Mucosa of rectum (tissue), 2 donors: ENCODE data around the gene BTG2.

ENCODE experiments used
- H3K27ac ChIP-seq, 2 donors: one replicate each; pipeline ENCODE4 v1.7.0; 2013; ENCODE audit warnings: inconsistent platforms in 2 of 2, low read depth in 2 of 2, low read length in 2 of 2
- H3K27me3 ChIP-seq, 2 donors: one replicate each; pipeline ENCODE4 v1.7.0; 2013; ENCODE audit warnings: low read length in 2 of 2; ENCODE audit not compliant: control insufficient read depth in 2 of 2, insufficient read depth in 2 of 2
- H3K36me3 ChIP-seq, 2 donors: one replicate each; pipeline ENCODE4 v1.7.0; 2013; ENCODE audit warnings: low read length in 2 of 2; ENCODE audit not compliant: control insufficient read depth in 2 of 2, insufficient read depth in 2 of 2
- H3K4me1 ChIP-seq, 2 donors: one replicate each; pipeline ENCODE4 v1.7.0; 2013; ENCODE audit warnings: low read length in 2 of 2, mild to moderate bottlenecking in 1 of 2; ENCODE audit not compliant: control insufficient read depth in 2 of 2, insufficient read depth in 2 of 2
- H3K4me3 ChIP-seq, 2 donors: one replicate each; pipeline ENCODE4 v1.7.0; 2013; ENCODE audit warnings: low read length in 2 of 2
- H3K9ac ChIP-seq, 2 donors: one replicate each; pipeline ENCODE4 v1.7.0; 2013; ENCODE audit warnings: low read length in 2 of 2, low read depth in 1 of 2, mild to moderate bottlenecking in 1 of 2
- H3K9me3 ChIP-seq, 2 donors: one replicate each; pipeline ENCODE4 v1.7.0; 2013; ENCODE audit warnings: low read length in 2 of 2; ENCODE audit not compliant: control insufficient read depth in 2 of 2
- donor health status: healthy.
- donor health status: Normal muscosa, but diverticular disease.

Gene BTG2

GRCh38 chr1:203325418-203326091, 20.2 kb downstream of the BTG2 start:
- Histone ChIP-seq H3K36me3 (no peaks in the 10 kb centered on the region), H3K27me3 (no peaks in the 10 kb centered on the region), H3K4me3 (peak overlapping the region; percentile 18 to 39), H3K27ac (peak overlapping the region; percentile 93 to 99), H3K9ac (peak overlapping the region; percentile 52 to 59), H3K4me1 (peaks cover 75 to 86% of the 10 kb centered on the region in 2 donors), H3K9me3 (no peaks in the 10 kb centered on the region)

GRCh38 chr1:203326830-203327683, 21.7 kb downstream of the BTG2 start:
- Histone ChIP-seq H3K36me3 (no peaks in the 10 kb centered on the region), H3K27ac (peak overlapping the region; percentile 93 to 99), H3K4me3 (peak overlapping the region; percentile 59 to 73), H3K9me3 (no peaks in the 10 kb centered on the region), H3K9ac (peak overlapping the region; percentile 84 to 87), H3K4me1 (peaks cover 60 to 71% of the 10 kb centered on the region in 2 donors), H3K27me3 (no peaks in the 10 kb centered on the region)

GRCh38 chr1:203327684-203328457, 22.6 kb downstream of the BTG2 start:
- Histone ChIP-seq H3K36me3 (no peaks in the 10 kb centered on the region), H3K27me3 (no peaks in the 10 kb centered on the region), H3K27ac (peak overlapping the region; percentile 93 to 99), H3K4me1 (peaks cover 52 to 63% of the 10 kb centered on the region in 2 donors), H3K9me3 (no peaks in the 10 kb centered on the region), H3K4me3 (peak overlapping the region; percentile 59 to 72), H3K9ac (peak overlapping the region; percentile 82 to 83)

GRCh38 chr1:203328714-203329122, 23.4 kb downstream of the BTG2 start:
- H3K9me3 ChIP-seq, result no peaks in the 10 kb centered on the region
- H3K27ac ChIP-seq, result peak overlapping the region; percentile 93 to 99
- no peaks in the 10 kb centered on the region for H3K27me3 ChIP-seq
- peak overlapping the region; percentile 23 to 52 for H3K9ac ChIP-seq
- peak overlapping the region in 1 of 2 donors; percentile 37 for H3K4me3 ChIP-seq
- peaks cover 43 to 55% of the 10 kb centered on the region in 2 donors for H3K4me1 ChIP-seq
- H3K36me3 ChIP-seq, result no peaks in the 10 kb centered on the region

GRCh38 chr1:203331224-203331623, 25.9 kb downstream of the BTG2 start:
- Histone ChIP-seq H3K9ac (no peak overlapping the region), H3K27ac (no peak overlapping the region), H3K27me3 (no peaks in the 10 kb centered on the region), H3K9me3 (no peaks in the 10 kb centered on the region), H3K4me1 (peaks cover 18 to 33% of the 10 kb centered on the region in 2 donors), H3K36me3 (no peaks in the 10 kb centered on the region), H3K4me3 (no peak overlapping the region)

GRCh38 chr1:203335503-203335902, 30.2 kb downstream of the BTG2 start:
- Histone ChIP-seq H3K27me3 (no peaks in the 10 kb centered on the region), H3K4me1 (peaks cover 0 to 3% of the 10 kb centered on the region in 2 donors), H3K27ac (no peak overlapping the region), H3K9me3 (no peaks in the 10 kb centered on the region), H3K4me3 (no peak overlapping the region), H3K36me3 (no peaks in the 10 kb centered on the region), H3K9ac (no peak overlapping the region)

GRCh38 chr1:203336097-203336496, 30.8 kb downstream of the BTG2 start:
- H3K27ac ChIP-seq, result no peak overlapping the region
- H3K4me1 ChIP-seq, result peaks cover 0 to 3% of the 10 kb centered on the region in 2 donors
- H3K27me3 ChIP-seq, result no peaks in the 10 kb centered on the region
- no peaks in the 10 kb centered on the region for H3K36me3 ChIP-seq
- no peak overlapping the region for H3K4me3 ChIP-seq
- no peaks in the 10 kb centered on the region for H3K9me3 ChIP-seq
- peak overlapping the region in 1 of 2 donors; percentile 15 for H3K9ac ChIP-seq

- H3K9ac ChIP-seq, result no peak overlapping the region
- no peaks in the 10 kb centered on the region for H3K9me3 ChIP-seq
- H3K36me3 ChIP-seq, result no peaks in the 10 kb centered on the region
- no peaks in the 10 kb centered on the region for H3K27me3 ChIP-seq
- peaks cover 3 to 10% of the 10 kb centered on the region in 2 donors for H3K4me1 ChIP-seq
- no peak overlapping the region for H3K27ac ChIP-seq
- no peak overlapping the region for H3K4me3 ChIP-seq
These were observed 33.2 kb downstream of the BTG2 start for GRCh38 chr1:203338335-203339036.

GRCh38 chr1:203340112-203340790, 34.9 kb downstream of the BTG2 start:
- Histone ChIP-seq H3K9me3 (no peaks in the 10 kb centered on the region), H3K4me3 (no peak overlapping the region), H3K4me1 (peaks cover 3 to 10% of the 10 kb centered on the region in 2 donors), H3K27ac (peak overlapping the region in 1 of 2 donors; percentile 17), H3K27me3 (no peaks in the 10 kb centered on the region), H3K9ac (no peak overlapping the region), H3K36me3 (no peaks in the 10 kb centered on the region)
